Bone marrow (tissue), 2 donors: Measurements from ENCODE around the gene TMEM201.
"Not testable (repeated sequence)": the region's sequence is repeated elsewhere in the genome, so short reads cannot be mapped to it uniquely, and the experiment has no call there.

Source experiments
- DNase-seq, 2 donors: peaks; one replicate each; lab custom pipeline; 2025; lab: John Stamatoyannopoulos, UW

The TMEM201 gene

GRCh38 chr1:9588551-9589143 lies at the start of gene TMEM201:
TSS of gene TMEM201 (plus strand) at chr1:9588911. CDS start at chr1:9588931, 20 bp downstream.
- DNase-seq = peak; percentile 72 to 79

GRCh38 chr1:9539165-9539828 lies 49.4 kb upstream of the TMEM201 start, which contains the start of gene SLC25A33:
TSS of gene SLC25A33 (plus strand) at chr1:9539465. CDS start at chr1:9539692, 227 bp downstream.
- peak; percentile 92 to 93 for DNase-seq

GRCh38 chr1:9539829-9540550 lies 48.7 kb upstream of the TMEM201 start:
- peak in 1 of 2 donors; percentile 75 for DNase-seq

- DNase-seq = no peak
These were observed 46.3 kb upstream of the TMEM201 start for GRCh38 chr1:9542430-9542829.

- DNase-seq = no peak
These were observed 43.8 kb upstream of the TMEM201 start for GRCh38 chr1:9544926-9545325.

- no peak for DNase-seq
These were observed 38.7 kb upstream of the TMEM201 start for GRCh38 chr1:9549955-9550546.

- no peak for DNase-seq
These were observed 36.7 kb upstream of the TMEM201 start for GRCh38 chr1:9551984-9552383.

- DNase-seq = no peak
These were observed 35.0 kb upstream of the TMEM201 start for GRCh38 chr1:9553736-9554144.

- DNase-seq = no peak
These were observed 32.8 kb upstream of the TMEM201 start for GRCh38 chr1:9555942-9556341.

GRCh38 chr1:9557624-9558023 lies 31.1 kb upstream of the TMEM201 start:
- DNase-seq = no peak

GRCh38 chr1:9558271-9558945 lies 30.3 kb upstream of the TMEM201 start:
- DNase-seq = no peak

GRCh38 chr1:9558946-9559545 lies 29.7 kb upstream of the TMEM201 start:
- DNase-seq = no peak

- no peak for DNase-seq
These were observed 29.0 kb upstream of the TMEM201 start for GRCh38 chr1:9559673-9560072.

GRCh38 chr1:9560090-9560489 lies 28.6 kb upstream of the TMEM201 start:
- not testable (repeated sequence) for DNase-seq

- no peak for DNase-seq
These were observed 27.3 kb upstream of the TMEM201 start for GRCh38 chr1:9561429-9561828.

- DNase-seq = no peak
These were observed 19.4 kb upstream of the TMEM201 start for GRCh38 chr1:9569267-9569666.

- DNase-seq = not testable (repeated sequence)
These were observed 17.7 kb upstream of the TMEM201 start for GRCh38 chr1:9570886-9571529.

- DNase-seq = no peak
These were observed 15.0 kb upstream of the TMEM201 start for GRCh38 chr1:9573723-9574122.

GRCh38 chr1:9575486-9575885 lies 13.2 kb upstream of the TMEM201 start:
- no peak for DNase-seq

- no peak for DNase-seq
These were observed 11.8 kb upstream of the TMEM201 start for GRCh38 chr1:9576903-9577302.

- no peak for DNase-seq
These were observed 11.3 kb upstream of the TMEM201 start for GRCh38 chr1:9577423-9577822.
